Lung (tissue), 12 donors: Measurements from ENCODE around the gene MRC2. TPM values are rescaled to one million over a fixed set of nuclear protein-coding genes. Genes with fewer than 3 reads are reported as not detected.

Source experiments
- ATAC-seq: fragments of 200-7000 bp; cut with Tn5 transposase; one replicate; pipeline ENCODE4 v1.9.1; 2020; ENCODE audit warnings: moderate number of reproducible peaks; ENCODE audit not compliant: insufficient read depth, low FRiP score
- DNase-seq, 3 donors: peaks; one replicate each; pipeline ENCODE4 v3.0.0-alpha.2; 2013 to 2017
- H3K27ac ChIP-seq, 2 donors: one replicate each; pipeline ENCODE4 v1.5.1; 2013; ENCODE audit warnings: mild to moderate bottlenecking in 2 of 2, moderate library complexity in 2 of 2, control low read depth in 1 of 2, inconsistent platforms in 1 of 2, low read depth in 1 of 2, low read length in 1 of 2
- H3K27me3 ChIP-seq, 3 donors: one replicate each; pipeline ENCODE4 v1.5.1; 2013; ENCODE audit warnings: low read length in 2 of 3; ENCODE audit not compliant: control insufficient read depth in 3 of 3, insufficient read depth in 3 of 3
- H3K36me3 ChIP-seq, 4 donors: one replicate each; pipeline ENCODE4 v1.5.1; 2013; ENCODE audit warnings: low read length in 4 of 4, mild to moderate bottlenecking in 1 of 4, moderate library complexity in 1 of 4; ENCODE audit not compliant: control insufficient read depth in 4 of 4, insufficient read depth in 4 of 4
- H3K4me1 ChIP-seq, 5 donors: one replicate each; pipeline ENCODE4 v1.5.1; 2013; ENCODE audit warnings: low read length in 5 of 5, mild to moderate bottlenecking in 2 of 5, moderate library complexity in 1 of 5; ENCODE audit not compliant: control insufficient read depth in 5 of 5, insufficient read depth in 5 of 5
- H3K4me3 ChIP-seq: one replicate; pipeline ENCODE4 v1.5.1; 2013; ENCODE audit warnings: mild to moderate bottlenecking, control low read depth, moderate library complexity
- H3K9ac ChIP-seq, 2 donors: one replicate each; pipeline ENCODE4 v1.5.1; 2013; ENCODE audit warnings: low read length in 2 of 2, control low read depth in 1 of 2; ENCODE audit not compliant: insufficient read depth in 1 of 2
- H3K9me3 ChIP-seq, 4 donors: one replicate each; pipeline ENCODE4 v1.5.1; 2013; ENCODE audit warnings: low read length in 3 of 4, mild to moderate bottlenecking in 1 of 4, moderate library complexity in 1 of 4; ENCODE audit not compliant: control insufficient read depth in 4 of 4, insufficient read depth in 3 of 4
- WGBS, 2 donors: extraction: QIAGEN DNeasy Blood & Tissue Kit; methylation state at CpG; one replicate each; pipeline ENCODE4 v1.1.7; 2013; 5-methylcytosine and 5-hydroxymethylcytosine counted together
- polyA plus RNA-seq, 2 donors: library from polyadenylated mRNA; stranded (reverse); fragments of 200-250 nt; gene quantifications; one replicate each; pipeline ENCODE4 v1.2.1, GENCODE V29; 2013
- total RNA-seq, 2 donors: library from RNA; depleted of rRNA in 1 of 2; stranded (reverse); fragments of >200 nt in 1 of 2; gene quantifications; one replicate each; pipeline ENCODE4 v1.2.1, GENCODE V29; 2014 to 2021
- TF ChIP-seq, protein P1 (sequence below): IDR thresholded peaks from 2 replicates; pipeline ENCODE4 v1.5.1; 2012; ENCODE audit warnings: mild to moderate bottlenecking; ENCODE audit errors: control extremely low read depth, extremely low read depth
- donor health status: control.
- donor health status: control.
- donor health status: Bipolar disorder and iron deficiency.
- donor health status: healthy.
- donor health status: DM: yes; HTN: yes; CAD: no.

The MRC2 gene
- total and polyA plus RNA-seq, 4 donors = 15.9 to 82.3 (median 68.5) TPM

DNA sequence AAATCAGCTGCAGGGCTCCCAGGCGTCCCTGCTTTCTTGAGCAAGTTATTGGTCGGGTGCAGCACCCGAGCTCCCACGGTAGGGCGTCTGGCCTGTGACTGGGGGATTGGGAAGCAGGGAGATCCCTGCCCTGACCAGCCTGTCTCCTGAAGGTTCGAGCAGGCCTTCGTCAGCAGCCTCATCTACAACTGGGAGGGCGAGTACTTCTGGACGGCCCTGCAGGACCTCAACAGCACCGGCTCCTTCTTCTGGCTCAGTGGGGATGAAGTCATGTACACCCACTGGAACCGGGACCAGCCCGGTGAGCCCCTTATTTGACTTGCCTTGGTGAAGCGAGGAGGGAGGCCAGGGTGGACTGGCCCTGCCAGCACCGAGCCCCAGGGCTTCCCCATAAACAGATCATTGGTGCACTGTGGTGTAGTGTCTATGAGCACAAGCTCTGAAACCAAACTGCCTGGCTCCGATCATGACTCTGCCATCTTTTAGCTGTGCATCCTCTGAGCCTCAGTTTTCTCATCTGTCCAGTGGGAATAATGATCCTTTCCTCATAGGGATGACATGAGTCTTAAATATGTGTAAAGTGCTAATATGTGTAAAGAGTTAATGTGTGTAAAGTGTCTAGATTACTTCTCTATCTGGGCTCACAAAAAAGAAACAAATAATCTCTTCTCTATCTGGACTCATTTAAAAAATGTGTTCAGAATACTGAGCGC lies 48.9 kb downstream of the MRC2 start:
- Histone ChIP-seq H3K4me3 (no peak overlapping the region), H3K27ac (no peak overlapping the region), H3K36me3 (peaks cover 0 to 32% (median 14%) of the 10 kb centered on the region in 4 donors), H3K9ac (no peak overlapping the region), H3K27me3 (no peaks in the 10 kb centered on the region), H3K4me1 (peaks cover 0 to 3% (median 0%) of the 10 kb centered on the region in 5 donors), H3K9me3 (no peaks in the 10 kb centered on the region)
- DNase-seq (no peak), ATAC-seq (no peak)
- TF ChIP-seq, protein P1, sequence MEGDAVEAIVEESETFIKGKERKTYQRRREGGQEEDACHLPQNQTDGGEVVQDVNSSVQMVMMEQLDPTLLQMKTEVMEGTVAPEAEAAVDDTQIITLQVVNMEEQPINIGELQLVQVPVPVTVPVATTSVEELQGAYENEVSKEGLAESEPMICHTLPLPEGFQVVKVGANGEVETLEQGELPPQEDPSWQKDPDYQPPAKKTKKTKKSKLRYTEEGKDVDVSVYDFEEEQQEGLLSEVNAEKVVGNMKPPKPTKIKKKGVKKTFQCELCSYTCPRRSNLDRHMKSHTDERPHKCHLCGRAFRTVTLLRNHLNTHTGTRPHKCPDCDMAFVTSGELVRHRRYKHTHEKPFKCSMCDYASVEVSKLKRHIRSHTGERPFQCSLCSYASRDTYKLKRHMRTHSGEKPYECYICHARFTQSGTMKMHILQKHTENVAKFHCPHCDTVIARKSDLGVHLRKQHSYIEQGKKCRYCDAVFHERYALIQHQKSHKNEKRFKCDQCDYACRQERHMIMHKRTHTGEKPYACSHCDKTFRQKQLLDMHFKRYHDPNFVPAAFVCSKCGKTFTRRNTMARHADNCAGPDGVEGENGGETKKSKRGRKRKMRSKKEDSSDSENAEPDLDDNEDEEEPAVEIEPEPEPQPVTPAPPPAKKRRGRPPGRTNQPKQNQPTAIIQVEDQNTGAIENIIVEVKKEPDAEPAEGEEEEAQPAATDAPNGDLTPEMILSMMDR = no peak
- 95 to 98% methylated on average over 16 of the region's 16 CpGs for WGBS, 2 donors

DNA sequence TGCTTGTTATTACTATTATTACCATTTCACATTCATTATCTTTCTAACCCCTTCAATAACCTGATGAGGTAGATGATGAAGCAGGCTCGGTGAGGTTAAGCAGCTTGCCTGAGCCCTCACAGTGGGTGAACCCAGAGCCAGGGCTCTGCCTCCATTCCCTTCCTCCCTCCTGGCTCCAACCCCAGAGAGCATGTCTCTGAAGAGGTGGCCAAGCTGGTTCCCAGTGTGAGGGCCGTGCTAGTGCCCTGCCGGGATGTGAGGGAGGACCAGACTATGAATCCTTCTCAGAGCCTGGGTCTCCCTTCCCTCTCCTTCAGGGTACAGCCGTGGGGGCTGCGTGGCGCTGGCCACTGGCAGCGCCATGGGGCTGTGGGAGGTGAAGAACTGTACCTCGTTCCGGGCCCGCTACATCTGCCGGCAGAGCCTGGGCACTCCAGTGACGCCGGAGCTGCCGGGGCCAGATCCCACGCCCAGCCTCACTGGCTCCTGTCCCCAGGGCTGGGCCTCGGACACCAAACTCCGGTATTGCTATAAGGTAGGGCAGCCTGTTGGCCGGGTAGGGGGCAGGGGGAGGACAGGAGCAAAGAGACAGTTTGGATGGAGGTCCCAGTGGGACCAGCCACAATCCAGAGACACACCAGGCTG lies 49.6 kb downstream of the MRC2 start:
- DNase-seq = no peak

DNA sequence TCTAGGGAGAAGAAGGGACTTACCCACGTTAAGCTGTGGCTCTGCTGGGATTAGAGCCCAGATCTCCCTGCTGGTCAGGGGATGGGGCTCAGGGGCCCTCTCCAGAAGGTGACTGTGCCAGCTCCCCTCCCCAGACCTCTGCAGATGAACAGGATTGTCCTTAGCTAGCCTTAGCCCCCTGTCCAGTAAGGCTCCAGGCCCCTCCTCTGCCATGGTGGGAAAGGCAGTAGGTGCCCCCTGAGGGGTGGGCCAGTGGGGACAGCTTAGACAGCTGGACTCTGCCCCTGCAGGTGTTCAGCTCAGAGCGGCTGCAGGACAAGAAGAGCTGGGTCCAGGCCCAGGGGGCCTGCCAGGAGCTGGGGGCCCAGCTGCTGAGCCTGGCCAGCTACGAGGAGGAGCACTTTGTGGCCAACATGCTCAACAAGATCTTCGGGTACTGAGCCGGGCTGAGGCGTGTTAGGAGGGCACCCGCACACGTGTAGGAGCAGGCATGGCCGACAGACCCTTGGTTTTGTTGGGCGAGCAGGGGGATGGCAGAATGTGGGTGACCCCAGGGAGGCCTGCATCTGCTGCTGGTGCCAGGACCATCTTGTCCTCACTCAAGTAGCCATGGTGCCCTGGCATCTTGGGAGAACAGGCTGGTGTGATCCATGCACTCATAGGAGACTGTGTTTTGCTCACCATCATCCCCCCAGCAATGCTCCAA lies 50.9 kb downstream of the MRC2 start:
- DNase-seq = no peak
- 96% methylated on average over 10 of the region's 10 CpGs for WGBS, 2 donors
- ATAC-seq = no peak
- TF ChIP-seq, protein P1 = no peak
- Histone ChIP-seq H3K9ac (no peak overlapping the region), H3K4me1 (peaks cover 0 to 3% (median 0%) of the 10 kb centered on the region in 5 donors), H3K27me3 (no peaks in the 10 kb centered on the region), H3K4me3 (no peak overlapping the region), H3K36me3 (peaks cover 0 to 21% (median 15%) of the 10 kb centered on the region in 4 donors), H3K27ac (no peak overlapping the region), H3K9me3 (no peaks in the 10 kb centered on the region)

More for the DNA sequence above, 49.6 kb downstream of the MRC2 start:
- H3K4me3 ChIP-seq = no peak overlapping the region
- 95 to 96% methylated on average over 18 of the region's 18 CpGs for WGBS, 2 donors
- no peaks in the 10 kb centered on the region for H3K27me3 ChIP-seq
- peaks cover 0 to 25% (median 14%) of the 10 kb centered on the region in 4 donors for H3K36me3 ChIP-seq
- no peak overlapping the region for H3K9ac ChIP-seq
- no peak for ATAC-seq
- TF ChIP-seq, protein P1 = no peak
- H3K27ac ChIP-seq = no peak overlapping the region
- no peaks in the 10 kb centered on the region for H3K9me3 ChIP-seq
- peaks cover 0 to 3% (median 0%) of the 10 kb centered on the region in 5 donors for H3K4me1 ChIP-seq
